OCI-LY7 (cell line): ENCODE results near the gene ABHD1. TPM values are rescaled to one million over a fixed set of nuclear protein-coding genes. Genes with fewer than 3 reads are reported as not detected.

ENCODE experiments used
- BruUV-seq: library from RNA; stranded (reverse); fragments of 400-500 nt; replicated peaks from 2 replicates; lab custom pipeline; 2021; lab: Mats Ljungman, UMichigan
- CTCF ChIA-PET: fragments of 300-600 bp; sonication (Branson Sonifier 250); formaldehyde crosslinking; loops from one replicate; lab custom pipeline; 2022; ENCODE audit warnings: antibody characterized with exemption; ENCODE audit not compliant: unreplicated experiment; lab: Charles Lee
- POLR2A ChIA-PET: fragments of 300-600 bp; sonication (Branson Sonifier 250); formaldehyde crosslinking; loops from one replicate; lab custom pipeline; 2022; ENCODE audit warnings: antibody characterized with exemption; lab: Charles Lee
- DNase-seq: peaks from one replicate; pipeline ENCODE4 v3.0.0-alpha.2; 2015; ENCODE audit warnings: low spot score
- H2AFZ ChIP-seq: fragments of 200-600 bp; sonication (generic), shearing (Covaris generic); 2 replicates; pipeline ENCODE4 v1.6.1; 2014; ENCODE audit warnings: mild to moderate bottlenecking, antibody characterized with exemption, low read length, moderate library complexity
- H3K27ac ChIP-seq: fragments of 200-600 bp; sonication (generic); 2 replicates; pipeline ENCODE4 v1.5.1; 2014; ENCODE audit warnings: mixed run types, low read depth, mild to moderate bottlenecking, moderate library complexity, low read length, inconsistent platforms; ENCODE audit not compliant: poor library complexity, severe bottlenecking
- H3K36me3 ChIP-seq: fragments of 200-600 bp; sonication (generic); 2 replicates; pipeline ENCODE4 v1.6.1; 2014; ENCODE audit warnings: mild to moderate bottlenecking, antibody characterized with exemption, low read length, moderate library complexity, mixed read lengths; ENCODE audit not compliant: insufficient read depth
- H3K4me1 ChIP-seq: fragments of 200-600 bp; sonication (generic); 2 replicates; pipeline ENCODE4 v1.5.1; 2014; ENCODE audit warnings: mild to moderate bottlenecking, low read length; ENCODE audit not compliant: insufficient read depth, poor library complexity, severe bottlenecking
- H3K4me2 ChIP-seq: fragments of 200-600 bp; sonication (generic); 2 replicates; pipeline ENCODE4 v1.6.1; 2014; ENCODE audit warnings: mild to moderate bottlenecking, low read length
- H3K4me3 ChIP-seq: fragments of 200-600 bp; sonication (generic); 2 replicates; pipeline ENCODE4 v1.5.1; 2014; ENCODE audit warnings: mild to moderate bottlenecking, low read depth, low read length; ENCODE audit not compliant: poor library complexity, severe bottlenecking
- H3K79me2 ChIP-seq: fragments of 200-600 bp; sonication (generic); 2 replicates; pipeline ENCODE4 v1.6.1; 2016; ENCODE audit warnings: low read depth, mild to moderate bottlenecking, low read length, moderate library complexity, mixed read lengths; ENCODE audit not compliant: insufficient read depth
- H3K9me2 ChIP-seq: fragments of 200-600 bp; sonication (generic); 2 replicates; pipeline ENCODE4 v1.6.1; 2016; ENCODE audit warnings: mild to moderate bottlenecking, low read length, mixed read lengths; ENCODE audit not compliant: insufficient read depth
- H3K9me3 ChIP-seq: fragments of 200-600 bp; sonication (generic); 2 replicates; pipeline ENCODE4 v1.6.1; 2014; ENCODE audit warnings: mild to moderate bottlenecking, mixed run types, low read length, mixed read lengths
- H4K20me1 ChIP-seq: fragments of 200-600 bp; sonication (generic); 2 replicates; pipeline ENCODE4 v1.6.1; 2014; ENCODE audit warnings: mild to moderate bottlenecking, antibody characterized with exemption, low read length, moderate library complexity, mixed read lengths; ENCODE audit not compliant: insufficient read depth
- CTCF ChIP-seq: fragments of 200-600 bp; sonication (generic); conservative IDR thresholded peaks from 2 replicates; pipeline ENCODE4 v1.5.1; 2014; ENCODE audit warnings: mild to moderate bottlenecking, antibody characterized with exemption, low read length, moderate library complexity, mixed read lengths
- EZH2phosphoT487 ChIP-seq: fragments of 200-600 bp; sonication (generic); IDR thresholded peaks from 2 replicates; pipeline ENCODE4 v1.6.1; 2018; ENCODE audit warnings: low read depth, borderline replicate concordance, mild to moderate bottlenecking, mixed run types, antibody characterized with exemption, low read length, moderate library complexity, mixed read lengths
- intact Hi-C: fragments of 100-400 bp; cut with micrococcal nuclease; formaldehyde crosslinking; loops from one replicate; pipeline ENCODE4 v1.10.0; 2022; ENCODE audit not compliant: unreplicated experiment
- total RNA-seq, 2 experiments: library from RNA; depleted of rRNA in 1 of 2; stranded (reverse); fragments of >200 nt in 1 of 2; shearing (Covaris generic) in 1 of 2; gene quantifications; 2 replicates each; pipeline ENCODE4 v1.2.3, GENCODE V29; 2014 to 2022

ABHD1 gene
- total RNA-seq, 2 experiments from 2014 or later: not detected

GRCh38 chr2:27097341-27097740 lies 26.3 kb upstream of the ABHD1 start:
- Histone ChIP-seq H3K9me2 (no peaks in the 10 kb centered on the region), H3K36me3 (no peaks in the 10 kb centered on the region), H3K27ac (no peak overlapping the region), H3K4me1 (peaks cover 14% of the 10 kb centered on the region), H4K20me1 (no peaks in the 10 kb centered on the region), H3K4me3 (no peak overlapping the region), H2AFZ (no peak overlapping the region), H3K9me3 (no peaks in the 10 kb centered on the region), H3K4me2 (no peak overlapping the region), H3K79me2 (no peaks in the 10 kb centered on the region)
- CTCF ChIA-PET: interaction anchor here (1.4 kb wide), 1 partner anchor 205 kb away, joined by 3 read pairs; no protein-coding TSS in a partner anchor
- TF ChIP-seq CTCF (no peak), EZH2phosphoT487 (no peak)
- POLR2A ChIA-PET: interaction anchor here (0.9 to 2.0 kb wide), 2 partner anchors 9 to 10 kb away, joined by 4 to 8 read pairs; partner anchors contain the start of gene KHK
- BruUV-seq: no TSS peak
- no peak for DNase-seq
- intact Hi-C loops: no loop called here

GRCh38 chr2:27099334-27099955 lies 24.2 kb upstream of the ABHD1 start:
- H3K27ac ChIP-seq: no peak overlapping the region
- intact Hi-C loops: no loop called here
- H3K4me3 ChIP-seq: no peak overlapping the region
- TSS peak; percentile 48 for BruUV-seq
- POLR2A ChIA-PET: interaction anchor here (0.6 kb wide), 2 partner anchors 83 to 177 kb away, joined by 3 to 5 read pairs; no protein-coding TSS in a partner anchor
- H3K36me3 ChIP-seq: no peaks in the 10 kb centered on the region
- no peaks in the 10 kb centered on the region for H4K20me1 ChIP-seq
- H3K9me2 ChIP-seq: no peaks in the 10 kb centered on the region
- peaks cover 14% of the 10 kb centered on the region for H3K4me1 ChIP-seq
- H3K4me2 ChIP-seq: no peak overlapping the region
- no peaks in the 10 kb centered on the region for H3K9me3 ChIP-seq
- no peak overlapping the region for H2AFZ ChIP-seq
- CTCF ChIA-PET: interaction anchor here (0.8 to 1.2 kb wide), 4 partner anchors 34 to 200 kb away, joined by 3 to 6 read pairs (median 4); no protein-coding TSS in a partner anchor
- no peaks in the 10 kb centered on the region for H3K79me2 ChIP-seq
- TF ChIP-seq EZH2phosphoT487 (no peak), CTCF (no peak)
- DNase-seq: no peak

- DNase-seq: no peak
- Histone ChIP-seq H3K27ac (no peak overlapping the region), H3K4me1 (peaks cover 14% of the 10 kb centered on the region), H3K4me3 (no peak overlapping the region), H3K79me2 (no peaks in the 10 kb centered on the region), H3K9me2 (no peaks in the 10 kb centered on the region), H3K9me3 (no peaks in the 10 kb centered on the region), H4K20me1 (no peaks in the 10 kb centered on the region), H3K4me2 (no peak overlapping the region), H3K36me3 (no peaks in the 10 kb centered on the region), H2AFZ (no peak overlapping the region)
- intact Hi-C loops: no loop called here
- POLR2A ChIA-PET: no interaction called here
- CTCF ChIA-PET: interaction anchor here (1.1 to 1.2 kb wide), 3 partner anchors 33 to 179 kb away, joined by 3 to 6 read pairs (median 3); no protein-coding TSS in a partner anchor
- TF ChIP-seq CTCF: peak; percentile 37; the same call in 1 of the 2 replicates
- no peak for TF ChIP-seq EZH2phosphoT487
- BruUV-seq: no TSS peak
Measured at GRCh38 chr2:27100036-27100435, 23.6 kb upstream of the ABHD1 start.
